GM12878 (cell line): Measurements from ENCODE around the gene SLC66A1. TPM values are rescaled to one million over a fixed set of nuclear protein-coding genes. Genes with fewer than 3 reads are reported as not detected.

Experiments
- ATAC-seq: fragments of 200-7000 bp; cut with Tn5 transposase; 3 replicates; pipeline ENCODE4 v1.9.1; 2020; ENCODE audit warnings: mild to moderate bottlenecking, moderate library complexity
- BruUV-seq: library from RNA; stranded (reverse); fragments of 400-500 nt; replicated peaks from 2 replicates; lab custom pipeline; 2021; lab: Mats Ljungman, UMichigan
- CTCF ChIA-PET: fragments of 300-600 bp; sonication (Branson Sonifier 250); formaldehyde crosslinking; extraction: SDS; loops from one replicate; lab custom pipeline; 2021; ENCODE audit warnings: inconsistent platforms; lab: Yijun Ruan, JAX
- POLR2A ChIA-PET: fragments of 350-600 bp; formaldehyde crosslinking; extraction: SDS; loops from one replicate; lab custom pipeline; 2021; ENCODE audit warnings: inconsistent platforms; lab: Charles Lee
- RAD21 ChIA-PET: fragments of 300-600 bp; sonication (Branson Sonifier 250); formaldehyde crosslinking; loops from one replicate; lab custom pipeline; 2023; ENCODE audit warnings: antibody characterized with exemption; ENCODE audit not compliant: unreplicated experiment; lab: Charles Lee
- SMC1A ChIA-PET: fragments of 300-600 bp; sonication (Branson Sonifier 250); formaldehyde crosslinking; loops from one replicate; lab custom pipeline; 2023; ENCODE audit not compliant: unreplicated experiment, uncharacterized antibody; lab: Charles Lee
- DNase-seq: peaks from one replicate; pipeline ENCODE4 v3.0.0-alpha.2; 2011; ENCODE audit warnings: low read depth, low spot score
- FAIRE-seq: peaks from 3 replicates; lab custom pipeline; 2011; peaks lifted over from hg19 to GRCh38; lab: Jason Lieb, UNC
- H2AFZ ChIP-seq: 2 replicates; pipeline ENCODE4 v1.6.0; 2011; ENCODE audit warnings: low read depth, low read length, control low read depth; ENCODE audit not compliant: control insufficient read depth
- H3K27ac ChIP-seq: 2 replicates; pipeline ENCODE4 v1.5.1; 2011; ENCODE audit warnings: control low read depth; ENCODE audit not compliant: control insufficient read depth, insufficient read depth
- H3K27me3 ChIP-seq, 2 experiments: replicated peaks in 1 of 2; 2 replicates each; pipeline versions ENCODE4 v1.6.0 to v1.6.1; 2011; ENCODE audit warnings: low read length in 1 of 2; ENCODE audit not compliant: control insufficient read depth in 2 of 2, insufficient read depth in 2 of 2
- H3K36me3 ChIP-seq, 2 experiments: 2 replicates each; pipeline ENCODE4 v1.5.1; 2011; ENCODE audit warnings: low read length in 1 of 2; ENCODE audit not compliant: control insufficient read depth in 2 of 2, insufficient read depth in 2 of 2
- H3K4me1 ChIP-seq: 2 replicates; pipeline ENCODE4 v1.6.1; 2011; ENCODE audit warnings: mild to moderate bottlenecking, low read length, moderate library complexity, mixed read lengths; ENCODE audit not compliant: control insufficient read depth, insufficient read depth
- H3K4me2 ChIP-seq: 2 replicates; pipeline ENCODE4 v1.6.0; 2011; ENCODE audit warnings: control low read depth; ENCODE audit not compliant: control insufficient read depth, insufficient read depth
- H3K4me3 ChIP-seq: fragments of 200-600 bp; sonication (generic); 2 replicates; pipeline ENCODE4 v1.5.1; 2016
- H3K79me2 ChIP-seq: 2 replicates; pipeline ENCODE4 v1.6.0; 2011; ENCODE audit warnings: low read length; ENCODE audit not compliant: control insufficient read depth, insufficient read depth
- H3K9ac ChIP-seq: 2 replicates; pipeline ENCODE4 v1.8.0; 2011; ENCODE audit warnings: low read length, control low read depth, mixed read lengths; ENCODE audit not compliant: control insufficient read depth, insufficient read depth
- H3K9me3 ChIP-seq: replicated peaks from 3 replicates; pipeline ENCODE4 v1.5.1; 2011; ENCODE audit warnings: mild to moderate bottlenecking, low read length; ENCODE audit not compliant: control insufficient read depth, insufficient read depth
- H4K20me1 ChIP-seq: 2 replicates; pipeline ENCODE4 v1.6.0; 2011; ENCODE audit not compliant: control insufficient read depth, insufficient read depth
- ATF2 ChIP-seq: IDR thresholded peaks from 2 replicates; pipeline ENCODE4 v1.6.1; 2012; ENCODE audit warnings: low read length, inconsistent platforms
- CBFB ChIP-seq: IDR thresholded peaks from 2 replicates; pipeline ENCODE4 v1.6.1; 2016; ENCODE audit warnings: antibody characterized with exemption, low read depth
- CREM ChIP-seq: IDR thresholded peaks from 2 replicates; pipeline ENCODE4 v1.6.1; 2014; ENCODE audit warnings: antibody characterized with exemption, low read depth
- E2F8 ChIP-seq: fragments of 450-650 bp; IDR thresholded peaks from 2 replicates; pipeline ENCODE4 v1.6.1; 2018; ENCODE audit warnings: mild to moderate bottlenecking, low read depth, moderate library complexity; ENCODE audit not compliant: partially characterized antibody
- HCFC1 ChIP-seq: fragments of 150-350 bp; IDR thresholded peaks from 2 replicates; pipeline ENCODE4 v1.6.1; 2014; ENCODE audit warnings: low read length
- IKZF1 ChIP-seq: fragments of 450-650 bp; conservative IDR thresholded peaks from 2 replicates; pipeline ENCODE4 v1.6.1; 2017; ENCODE audit warnings: antibody characterized with exemption, mild to moderate bottlenecking
- KDM1A ChIP-seq: fragments of 200-600 bp; sonication (generic); IDR thresholded peaks from 2 replicates; pipeline ENCODE4 v1.6.1; 2016; ENCODE audit warnings: borderline replicate concordance
- MEF2B ChIP-seq: fragments of 450-650 bp; IDR thresholded peaks from 2 replicates; pipeline ENCODE4 v1.6.1; 2018; ENCODE audit warnings: mild to moderate bottlenecking, moderate library complexity; ENCODE audit not compliant: partially characterized antibody, poor library complexity, severe bottlenecking
- PML ChIP-seq: IDR thresholded peaks from 2 replicates; pipeline ENCODE4 v1.6.1; 2012; ENCODE audit warnings: low read length, inconsistent platforms
- SMC3 ChIP-seq: IDR thresholded peaks from 2 replicates; pipeline ENCODE4 v1.6.1; 2011; ENCODE audit warnings: low read length, improper control_type of control experiment, borderline replicate concordance
- TARDBP ChIP-seq: IDR thresholded peaks from 2 replicates; pipeline ENCODE4 v1.6.1; 2016; ENCODE audit warnings: borderline replicate concordance
- ZNF217 ChIP-seq: fragments of 450-650 bp; IDR thresholded peaks from 2 replicates; pipeline ENCODE4 v1.6.1; 2017; ENCODE audit warnings: antibody characterized with exemption, mild to moderate bottlenecking
- ZNF384 ChIP-seq: IDR thresholded peaks from 2 replicates; pipeline ENCODE4 v1.6.1; 2012; ENCODE audit warnings: low read depth, mild to moderate bottlenecking, low read length, improper control_type of control experiment, borderline replicate concordance
- WGBS: methylation state at CpG from one replicate; pipeline ENCODE4 v1.1.6; 2016; ENCODE audit warnings: low lambda C conversion rate; ENCODE audit not compliant: insufficient replicate concordance, insufficient coverage; ENCODE audit errors: missing lambda C conversion rate; 5-methylcytosine and 5-hydroxymethylcytosine counted together
- in situ Hi-C: fragments of 300-500 bp; cut with MboI; formaldehyde crosslinking; loops from 9 replicates; pipeline ENCODE4 v1.14.3; 2018; ENCODE audit warnings: mixed read lengths
- intact Hi-C: fragments of 100-400 bp; cut with micrococcal nuclease; formaldehyde crosslinking; loops from one replicate; pipeline ENCODE4 v1.14.2; 2022; ENCODE audit not compliant: unreplicated experiment
- polyA plus RNA-seq, 11 experiments: library from polyadenylated mRNA; depleted of rRNA in 4 of 11; unstranded in 6 of 11; stranded (reverse) in 5 of 11; fragments of >200 nt; fragmentation: Nextera tagmentation in 4 of 11; fragmentation: Illumina TruSeq in 1 of 11; extraction: Ambion mirVana in 4 of 11; extraction: Trizol in 1 of 11; gene quantifications; 1 replicate in 1 of 11; 2 replicates in 10 of 11; pipeline versions ENCODE4 v1.2.1 to v1.2.3, GENCODE V29; 2011 to 2016; ENCODE audit warnings: inconsistent platforms in 2 of 11, missing spikeins in 2 of 11, low read depth in 1 of 11
- total RNA-seq, 4 experiments: library from RNA; depleted of rRNA in 3 of 4; stranded (reverse); fragments of >200 nt in 3 of 4; fragmentation: Illumina TruSeq in 1 of 4; extraction: Trizol in 1 of 4; gene quantifications; 2 replicates each; pipeline versions ENCODE4 v1.2.1 to v1.2.3, GENCODE V29; 2013 to 2021
- TF ChIP-seq, protein P1 (sequence below): fragments of 450-650 bp; formaldehyde crosslinking; IDR thresholded peaks from 2 replicates; pipeline ENCODE4 v1.5.0; 2022; ENCODE audit warnings: mild to moderate bottlenecking, missing genetic modification characterization
- TF ChIP-seq, protein P2 (sequence below): fragments of 450-650 bp; IDR thresholded peaks from 2 replicates; pipeline ENCODE4 v1.6.1; 2017; ENCODE audit warnings: antibody characterized with exemption, mild to moderate bottlenecking, moderate library complexity

The SLC66A1 gene
- total and polyA plus RNA-seq, 10 of the 15 experiments (the other 5 are each of a cell fraction or from before 2014, with no cell fraction given) = 0.58 to 22.0 (median 10.2) TPM

DNA sequence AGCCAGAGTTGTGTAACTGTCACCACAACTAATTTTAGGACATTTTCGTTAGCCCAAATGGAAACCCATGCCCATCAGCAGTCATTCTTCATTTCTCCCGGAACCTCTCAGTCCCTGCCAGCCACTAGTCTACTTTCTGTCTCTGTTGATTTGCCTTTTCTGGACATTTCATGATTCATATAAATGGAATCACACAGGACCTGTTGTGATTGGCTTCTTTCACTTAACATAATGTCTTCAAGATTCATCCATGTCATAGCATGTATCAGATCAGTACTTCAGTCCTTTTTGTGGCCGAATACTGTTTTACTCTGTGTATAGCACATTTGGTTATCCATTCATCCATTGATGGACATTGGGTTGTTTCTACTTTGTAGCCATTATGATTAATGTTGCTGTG, 7.1 kb downstream of the SLC66A1 start:
- in situ Hi-C loops (no loop called here), intact Hi-C loops (loop anchor here (10.0 kb wide), 2 partner anchors 166 to 336 kb away; partner anchors contain the start of gene CAPZB)
- peaks cover 31% of the 10 kb centered on the region for H3K4me1 ChIP-seq
- POLR2A ChIA-PET = no interaction called here
- no TSS peak for BruUV-seq
- CTCF ChIA-PET = no interaction called here
- H2AFZ ChIP-seq = no peak overlapping the region
- H3K4me2 ChIP-seq = no peak overlapping the region
- no peaks in the 10 kb centered on the region for H3K27me3 ChIP-seq
- SMC1A ChIA-PET = no interaction called here
- H3K36me3 ChIP-seq = no peaks in the 10 kb centered on the region; a peak in 1 of 4 replicates
- no peaks in the 10 kb centered on the region for H4K20me1 ChIP-seq
- H3K27ac ChIP-seq = no peak overlapping the region
- no peaks in the 10 kb centered on the region for H3K9me3 ChIP-seq
- RAD21 ChIA-PET = no interaction called here
- FAIRE-seq (no peak), ATAC-seq (no peak), DNase-seq (no peak)
- no peak overlapping the region for H3K9ac ChIP-seq
- 60% methylated on average over 3 of the region's 3 CpGs for WGBS
- no peak overlapping the region for H3K4me3 ChIP-seq
- H3K79me2 ChIP-seq = peaks cover 3% of the 10 kb centered on the region
- TF ChIP-seq ZNF217 = no peak
- TF ChIP-seq, protein P1, sequence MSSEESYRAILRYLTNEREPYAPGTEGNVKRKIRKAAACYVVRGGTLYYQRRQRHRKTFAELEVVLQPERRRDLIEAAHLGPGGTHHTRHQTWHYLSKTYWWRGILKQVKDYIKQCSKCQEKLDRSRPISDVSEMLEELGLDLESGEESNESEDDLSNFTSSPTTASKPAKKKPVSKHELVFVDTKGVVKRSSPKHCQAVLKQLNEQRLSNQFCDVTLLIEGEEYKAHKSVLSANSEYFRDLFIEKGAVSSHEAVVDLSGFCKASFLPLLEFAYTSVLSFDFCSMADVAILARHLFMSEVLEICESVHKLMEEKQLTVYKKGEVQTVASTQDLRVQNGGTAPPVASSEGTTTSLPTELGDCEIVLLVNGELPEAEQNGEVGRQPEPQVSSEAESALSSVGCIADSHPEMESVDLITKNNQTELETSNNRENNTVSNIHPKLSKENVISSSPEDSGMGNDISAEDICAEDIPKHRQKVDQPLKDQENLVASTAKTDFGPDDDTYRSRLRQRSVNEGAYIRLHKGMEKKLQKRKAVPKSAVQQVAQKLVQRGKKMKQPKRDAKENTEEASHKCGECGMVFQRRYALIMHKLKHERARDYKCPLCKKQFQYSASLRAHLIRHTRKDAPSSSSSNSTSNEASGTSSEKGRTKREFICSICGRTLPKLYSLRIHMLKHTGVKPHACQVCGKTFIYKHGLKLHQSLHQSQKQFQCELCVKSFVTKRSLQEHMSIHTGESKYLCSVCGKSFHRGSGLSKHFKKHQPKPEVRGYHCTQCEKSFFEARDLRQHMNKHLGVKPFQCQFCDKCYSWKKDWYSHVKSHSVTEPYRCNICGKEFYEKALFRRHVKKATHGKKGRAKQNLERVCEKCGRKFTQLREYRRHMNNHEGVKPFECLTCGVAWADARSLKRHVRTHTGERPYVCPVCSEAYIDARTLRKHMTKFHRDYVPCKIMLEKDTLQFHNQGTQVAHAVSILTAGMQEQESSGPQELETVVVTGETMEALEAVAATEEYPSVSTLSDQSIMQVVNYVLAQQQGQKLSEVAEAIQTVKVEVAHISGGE = no peak
- TF ChIP-seq ZNF384 = no peak
- no peak for TF ChIP-seq ATF2
- TF ChIP-seq HCFC1 = no peak
- no peak for TF ChIP-seq IKZF1
- TF ChIP-seq CBFB = no peak
- TF ChIP-seq PML = no peak
- no peak for TF ChIP-seq KDM1A
- TF ChIP-seq, protein P2, sequence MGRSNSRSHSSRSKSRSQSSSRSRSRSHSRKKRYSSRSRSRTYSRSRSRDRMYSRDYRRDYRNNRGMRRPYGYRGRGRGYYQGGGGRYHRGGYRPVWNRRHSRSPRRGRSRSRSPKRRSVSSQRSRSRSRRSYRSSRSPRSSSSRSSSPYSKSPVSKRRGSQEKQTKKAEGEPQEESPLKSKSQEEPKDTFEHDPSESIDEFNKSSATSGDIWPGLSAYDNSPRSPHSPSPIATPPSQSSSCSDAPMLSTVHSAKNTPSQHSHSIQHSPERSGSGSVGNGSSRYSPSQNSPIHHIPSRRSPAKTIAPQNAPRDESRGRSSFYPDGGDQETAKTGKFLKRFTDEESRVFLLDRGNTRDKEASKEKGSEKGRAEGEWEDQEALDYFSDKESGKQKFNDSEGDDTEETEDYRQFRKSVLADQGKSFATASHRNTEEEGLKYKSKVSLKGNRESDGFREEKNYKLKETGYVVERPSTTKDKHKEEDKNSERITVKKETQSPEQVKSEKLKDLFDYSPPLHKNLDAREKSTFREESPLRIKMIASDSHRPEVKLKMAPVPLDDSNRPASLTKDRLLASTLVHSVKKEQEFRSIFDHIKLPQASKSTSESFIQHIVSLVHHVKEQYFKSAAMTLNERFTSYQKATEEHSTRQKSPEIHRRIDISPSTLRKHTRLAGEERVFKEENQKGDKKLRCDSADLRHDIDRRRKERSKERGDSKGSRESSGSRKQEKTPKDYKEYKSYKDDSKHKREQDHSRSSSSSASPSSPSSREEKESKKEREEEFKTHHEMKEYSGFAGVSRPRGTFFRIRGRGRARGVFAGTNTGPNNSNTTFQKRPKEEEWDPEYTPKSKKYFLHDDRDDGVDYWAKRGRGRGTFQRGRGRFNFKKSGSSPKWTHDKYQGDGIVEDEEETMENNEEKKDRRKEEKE = no peak
- no peak for TF ChIP-seq TARDBP
- TF ChIP-seq SMC3 = no peak
- TF ChIP-seq MEF2B = no peak
- no peak for TF ChIP-seq E2F8
- no peak for TF ChIP-seq CREM
